Measurements from ENCODE around the gene CFAP68.

Gene CFAP68

DNA sequence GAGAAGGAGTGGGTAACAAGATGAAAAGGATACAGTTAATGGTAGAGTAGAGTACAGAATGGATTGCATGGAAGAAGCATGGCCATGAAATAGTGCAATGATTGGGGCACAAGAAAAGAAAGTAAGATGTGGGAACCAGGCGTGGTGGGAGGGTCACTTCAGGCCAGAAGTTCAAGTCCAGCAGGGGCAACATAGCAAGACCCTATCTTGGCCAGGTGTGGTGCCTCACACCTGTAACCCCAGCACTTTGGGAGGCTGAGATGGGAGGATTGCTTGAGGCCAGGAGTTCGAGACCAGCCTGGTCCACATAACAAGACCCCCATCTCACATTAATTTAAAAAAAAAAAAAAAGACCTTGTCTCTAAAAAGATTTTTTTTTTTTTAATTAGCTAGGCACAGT, 38.0 kb downstream of the CFAP68 start:
- DNase-seq (ENCODE audit: insufficient read length, low spot score) (no peak), FAIRE-seq (no peak)
- no peak for TF ChIP-seq CTCF (IDR thresholded peaks at IDR 0.05; ENCODE audit: insufficient read depth, missing control alignments)

DNA sequence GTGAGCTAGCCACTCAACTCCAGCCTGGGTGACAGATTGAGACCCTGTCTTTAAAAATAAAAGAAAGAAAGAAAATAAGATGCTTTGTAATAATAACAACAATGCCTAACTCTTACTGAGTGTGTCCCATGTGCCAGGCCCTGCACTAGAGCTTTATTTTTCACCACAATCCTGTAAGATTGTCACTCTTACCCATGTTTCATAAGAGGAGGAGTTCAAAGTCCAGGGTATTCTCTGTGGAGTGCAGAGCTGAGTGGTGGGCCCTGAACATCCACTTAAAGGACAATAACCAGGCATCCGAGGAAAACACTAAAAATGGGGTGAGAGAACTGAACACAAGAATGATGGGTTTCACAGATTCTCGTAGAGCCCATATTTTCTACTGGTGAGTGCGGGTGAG, 38.4 kb downstream of the CFAP68 start:
- DNase-seq (ENCODE audit: insufficient read length, low spot score) = no peak
- TF ChIP-seq CTCF (IDR thresholded peaks at IDR 0.05; ENCODE audit: insufficient read depth, missing control alignments) = no peak
- FAIRE-seq = no peak

- FAIRE-seq (no peak), DNase-seq (ENCODE audit: insufficient read length, low spot score) (no peak)
- TF ChIP-seq CTCF (IDR thresholded peaks at IDR 0.05; ENCODE audit: insufficient read depth, missing control alignments) = no peak
These were observed 39.3 kb downstream of the CFAP68 start, which contains the start of gene C11orf52 for GRCh38 chr11:111918390-111919256. C11orf52 (plus strand) TSS chr11:111918913; CDS start chr11:111918973, 60 bp downstream.

DNA sequence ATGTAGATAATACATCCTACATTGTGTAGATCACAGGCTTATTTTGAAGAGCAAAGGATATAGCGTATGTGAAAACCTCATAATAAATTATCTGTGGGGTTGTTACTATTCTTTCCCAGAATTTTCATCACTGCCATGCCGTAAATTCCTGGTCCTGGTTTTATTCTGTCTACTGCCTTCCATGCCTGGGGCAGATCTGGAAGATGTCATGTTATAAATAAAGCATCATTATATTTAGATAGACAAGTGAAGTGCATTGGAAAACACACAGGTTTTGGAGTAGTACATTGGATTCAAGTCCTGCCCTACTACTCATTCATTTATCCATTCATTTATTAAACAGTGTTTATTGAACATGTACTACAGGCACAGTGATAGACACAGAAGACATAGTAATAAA, 41.6 kb downstream of the CFAP68 start:
- DNase-seq (ENCODE audit: insufficient read length, low spot score) = no peak
- no peak for FAIRE-seq
- TF ChIP-seq CTCF (IDR thresholded peaks at IDR 0.05; ENCODE audit: insufficient read depth, missing control alignments) = no peak

DNA sequence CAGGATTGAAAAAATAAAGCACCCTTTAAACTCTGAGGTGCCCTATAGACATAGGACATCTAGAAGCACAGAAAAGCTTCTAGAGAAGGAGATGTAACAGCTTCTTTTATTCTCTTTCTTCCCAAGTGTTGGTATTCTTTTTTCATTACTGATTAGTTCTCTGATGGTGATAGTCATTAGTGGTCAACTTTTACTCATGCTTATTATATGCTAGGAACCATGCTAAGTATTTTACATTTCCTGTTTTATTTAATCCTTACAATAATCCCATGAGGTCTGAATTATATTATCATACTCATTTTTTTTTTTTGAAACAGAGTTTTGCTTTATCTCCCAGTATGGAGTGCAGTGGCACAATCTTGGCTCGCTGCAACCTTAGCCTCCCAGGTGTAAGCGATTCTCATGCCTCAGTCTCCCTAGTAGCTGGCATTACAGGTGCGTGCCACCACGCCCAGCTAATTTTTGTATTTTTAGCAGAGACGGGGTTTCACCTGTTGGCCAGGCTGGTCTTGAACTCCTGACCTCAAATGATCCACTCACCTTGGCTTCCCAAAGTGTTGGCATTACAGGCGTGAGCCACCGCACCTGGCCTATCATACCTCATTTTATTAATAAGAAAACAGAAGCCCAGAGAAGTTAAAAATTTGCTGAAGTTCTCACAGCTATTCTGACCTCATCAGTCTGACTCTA, 42.3 kb downstream of the CFAP68 start:
- DNase-seq (ENCODE audit: insufficient read length, low spot score) (no peak), FAIRE-seq (no peak)
- TF ChIP-seq CTCF (IDR thresholded peaks at IDR 0.05; ENCODE audit: insufficient read depth, missing control alignments) = no peak

DNA sequence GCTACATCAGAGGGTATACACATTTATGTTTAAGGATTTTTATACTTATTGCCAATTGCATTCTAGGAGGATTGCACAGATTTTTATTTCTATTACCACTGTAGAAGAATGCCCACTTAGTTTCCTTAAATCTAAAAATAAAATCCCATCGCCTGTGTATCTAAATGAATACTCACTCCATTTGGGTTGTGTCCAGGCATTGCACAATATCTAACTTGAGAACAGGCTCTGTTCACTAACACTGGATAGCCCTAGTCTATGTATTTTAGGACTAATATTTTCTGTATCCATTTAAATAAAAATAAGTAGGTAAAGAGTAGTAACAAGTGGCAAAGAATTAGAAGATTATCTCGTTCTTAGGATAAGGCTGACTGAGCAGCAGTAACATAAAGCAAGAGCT, 43.5 kb downstream of the CFAP68 start:
- no peak for DNase-seq (ENCODE audit: insufficient read length, low spot score)
- TF ChIP-seq CTCF (IDR thresholded peaks at IDR 0.05; ENCODE audit: insufficient read depth, missing control alignments) = no peak
- FAIRE-seq = no peak

- no peak for FAIRE-seq
- TF ChIP-seq CTCF (IDR thresholded peaks at IDR 0.05; ENCODE audit: insufficient read depth, missing control alignments) = no peak
- no peak for DNase-seq (ENCODE audit: insufficient read length, low spot score)
These were observed 44.0 kb downstream of the CFAP68 start for GRCh38 chr11:111923351-111923788.

Data from D721Med (cell line).